ENCODE measurements around the gene CCDC33.

DNA sequence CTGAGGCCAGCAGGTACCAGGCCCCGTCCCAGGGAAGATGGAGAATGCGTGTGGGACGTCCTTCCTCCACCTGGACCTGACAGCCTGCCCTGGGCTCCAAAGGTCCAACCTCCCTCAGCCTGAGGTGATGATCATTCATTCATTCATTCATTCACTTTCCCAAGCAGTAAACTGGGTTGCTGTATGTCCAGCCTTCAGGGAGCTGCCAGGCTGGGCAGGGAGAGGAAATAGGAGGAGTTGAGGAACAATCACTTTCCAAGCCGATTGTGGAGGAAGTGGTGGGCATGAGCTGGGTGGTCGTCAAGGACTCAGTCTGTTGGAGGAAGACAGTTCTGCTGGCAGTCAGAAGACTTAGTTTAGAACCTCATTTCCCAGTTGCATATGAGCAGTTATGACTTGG, 10.2 kb upstream of the CCDC33 start:
- TF ChIP-seq, protein P1, sequence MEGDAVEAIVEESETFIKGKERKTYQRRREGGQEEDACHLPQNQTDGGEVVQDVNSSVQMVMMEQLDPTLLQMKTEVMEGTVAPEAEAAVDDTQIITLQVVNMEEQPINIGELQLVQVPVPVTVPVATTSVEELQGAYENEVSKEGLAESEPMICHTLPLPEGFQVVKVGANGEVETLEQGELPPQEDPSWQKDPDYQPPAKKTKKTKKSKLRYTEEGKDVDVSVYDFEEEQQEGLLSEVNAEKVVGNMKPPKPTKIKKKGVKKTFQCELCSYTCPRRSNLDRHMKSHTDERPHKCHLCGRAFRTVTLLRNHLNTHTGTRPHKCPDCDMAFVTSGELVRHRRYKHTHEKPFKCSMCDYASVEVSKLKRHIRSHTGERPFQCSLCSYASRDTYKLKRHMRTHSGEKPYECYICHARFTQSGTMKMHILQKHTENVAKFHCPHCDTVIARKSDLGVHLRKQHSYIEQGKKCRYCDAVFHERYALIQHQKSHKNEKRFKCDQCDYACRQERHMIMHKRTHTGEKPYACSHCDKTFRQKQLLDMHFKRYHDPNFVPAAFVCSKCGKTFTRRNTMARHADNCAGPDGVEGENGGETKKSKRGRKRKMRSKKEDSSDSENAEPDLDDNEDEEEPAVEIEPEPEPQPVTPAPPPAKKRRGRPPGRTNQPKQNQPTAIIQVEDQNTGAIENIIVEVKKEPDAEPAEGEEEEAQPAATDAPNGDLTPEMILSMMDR (conservative IDR thresholded peaks at IDR 0.05; ENCODE audit: low read depth in 2 of 2), result no peak
- TF ChIP-seq ZNF331 (CRISPR knock-in tag; IDR thresholded peaks at IDR 0.05; ENCODE audit: low read depth) (no peak), EZH2phosphoT487 (IDR thresholded peaks at IDR 0.05; ENCODE audit: unreplicated experiment) (no peak)

Data from GM23338 (cell line).